Lung microvascular endothelial cell (primary cell): ENCODE measurements around the gene MPHOSPH6. TPM values are rescaled to one million over a fixed set of nuclear protein-coding genes. Genes with fewer than 3 reads are reported as not detected.
"Not testable (repeated sequence)": the region's sequence is repeated elsewhere in the genome, so short reads cannot be mapped to it uniquely, and the experiment has no call there.

ENCODE experiments used
- DNase-seq, 2 donors: peaks; one replicate each; pipeline versions ENCODE4 v3.0.0 to v3.0.0-alpha.2; 2010; ENCODE audit warnings: low read depth in 2 of 2
- total RNA-seq: library from RNA; depleted of rRNA; stranded (reverse); fragments of >200 nt; gene quantifications from 2 replicates; pipeline ENCODE4 v1.2.1, GENCODE V29; 2014

MPHOSPH6 gene, protein sequence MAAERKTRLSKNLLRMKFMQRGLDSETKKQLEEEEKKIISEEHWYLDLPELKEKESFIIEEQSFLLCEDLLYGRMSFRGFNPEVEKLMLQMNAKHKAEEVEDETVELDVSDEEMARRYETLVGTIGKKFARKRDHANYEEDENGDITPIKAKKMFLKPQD
- total RNA-seq, result 15.7 and 16.5 TPM in 2 replicates

DNA sequence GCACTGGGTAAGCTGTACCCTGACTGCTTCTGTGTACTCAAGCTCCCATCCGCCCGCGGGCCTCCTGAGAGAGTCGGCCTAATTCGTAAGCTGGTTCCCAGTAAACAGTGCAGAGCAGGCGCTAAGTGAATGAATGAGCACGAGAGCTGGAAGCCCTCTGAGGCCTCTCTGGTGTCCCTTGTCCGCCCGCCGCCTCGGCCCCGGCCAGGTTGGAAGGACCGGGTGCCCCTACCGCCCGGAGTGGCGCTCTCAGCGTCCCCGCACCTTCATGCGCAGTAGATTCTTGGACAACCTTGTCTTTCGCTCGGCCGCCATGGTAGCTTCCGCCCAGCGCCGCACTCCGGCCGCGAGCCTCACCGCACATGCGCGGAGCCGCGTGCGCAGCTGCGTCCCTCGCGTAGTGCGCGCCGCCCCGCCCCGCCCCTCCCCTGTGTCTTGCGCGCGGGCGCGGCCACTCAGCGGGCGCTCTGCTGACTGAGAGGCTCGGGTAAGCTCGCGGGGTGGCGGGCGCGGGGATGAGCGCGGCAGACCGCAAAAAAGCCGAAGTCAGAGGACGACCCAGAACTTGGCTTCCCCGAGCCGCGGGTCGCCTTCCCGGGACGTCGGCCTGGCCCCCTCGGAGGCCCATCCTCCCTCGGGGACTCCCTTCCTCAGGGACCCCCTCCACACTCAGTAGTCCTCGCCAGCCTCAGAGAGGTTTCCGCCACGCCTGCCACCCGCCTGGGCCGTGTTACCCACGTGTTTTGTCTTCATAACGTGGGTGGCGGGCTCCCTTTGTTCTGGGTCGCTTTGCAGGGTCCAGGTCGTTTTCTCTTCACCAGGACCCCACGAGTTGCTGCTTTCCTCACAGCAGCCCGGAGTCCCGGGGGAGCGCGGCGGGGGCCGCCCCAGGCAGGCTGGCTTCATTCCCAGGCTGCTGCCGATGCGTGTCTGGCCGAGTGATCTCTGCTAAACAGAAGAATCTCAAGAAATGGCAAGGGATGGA is at the start of gene MPHOSPH6:
MPHOSPH6 (minus strand) TSS at position 364 of the 985 bp plus-strand sequence; CDS start at position 315, 49 bp downstream.
- peak; percentile 95 to 96 for DNase-seq

DNA sequence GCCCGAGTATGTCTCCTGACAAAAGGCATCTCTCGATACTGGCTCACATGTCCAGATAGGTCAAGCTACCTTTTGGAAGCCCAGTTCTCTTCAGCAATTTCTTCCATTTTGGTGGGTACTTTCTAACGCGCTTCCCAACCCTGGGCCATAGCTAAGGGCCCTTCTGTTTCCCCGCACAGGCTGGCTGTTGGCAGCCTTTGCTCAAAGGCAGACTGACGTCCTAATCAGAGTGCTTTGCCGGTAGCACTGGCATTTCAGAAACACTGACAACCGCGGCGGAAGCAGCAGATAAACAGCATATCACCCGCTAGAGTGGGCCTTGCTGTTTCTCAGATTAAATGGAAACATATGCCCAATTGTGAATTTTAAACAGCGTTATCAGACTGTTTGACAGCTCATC is 49.3 kb upstream of the MPHOSPH6 start:
- no peak for DNase-seq

DNA sequence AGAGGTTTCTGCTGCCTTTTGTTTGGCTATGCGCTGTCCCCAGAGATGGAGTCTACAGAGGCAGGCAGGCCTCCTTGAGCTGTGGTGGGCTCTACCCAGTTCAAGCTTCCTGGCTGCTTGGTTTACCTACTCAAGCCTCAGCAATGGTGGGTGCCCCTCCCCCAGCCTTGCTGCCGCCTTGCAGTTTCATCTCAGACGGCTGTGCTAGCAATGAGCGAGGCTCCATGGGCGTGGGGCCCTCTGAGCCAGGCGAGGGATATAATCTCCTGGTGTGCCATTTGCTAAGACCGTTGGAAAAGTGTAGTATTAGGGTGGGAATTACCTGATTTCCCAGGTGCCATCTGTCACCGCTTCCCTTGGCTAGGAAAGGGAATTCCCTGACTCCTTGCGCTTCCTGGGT is 39.3 kb upstream of the MPHOSPH6 start:
- DNase-seq, result not testable (repeated sequence)

DNA sequence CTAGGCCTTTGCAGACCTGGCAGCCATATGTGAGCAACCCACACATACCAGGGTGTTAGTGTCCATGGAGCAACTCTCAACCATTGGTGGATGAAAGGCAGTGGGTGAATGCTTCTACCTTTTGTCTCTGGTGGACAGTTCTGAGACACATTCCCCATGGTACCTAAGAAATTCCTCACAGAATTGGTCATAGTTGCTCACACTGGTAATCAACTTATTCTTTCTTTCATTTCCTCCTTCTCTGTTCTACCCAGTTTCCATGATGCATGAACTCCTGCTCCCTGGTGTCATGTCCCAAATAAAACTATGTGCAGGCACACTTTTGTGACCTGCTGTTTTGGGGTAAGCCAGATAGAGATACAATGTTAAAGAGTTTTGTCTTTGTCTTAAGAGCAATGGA is 33.2 kb upstream of the MPHOSPH6 start:
- no peak for DNase-seq

DNA sequence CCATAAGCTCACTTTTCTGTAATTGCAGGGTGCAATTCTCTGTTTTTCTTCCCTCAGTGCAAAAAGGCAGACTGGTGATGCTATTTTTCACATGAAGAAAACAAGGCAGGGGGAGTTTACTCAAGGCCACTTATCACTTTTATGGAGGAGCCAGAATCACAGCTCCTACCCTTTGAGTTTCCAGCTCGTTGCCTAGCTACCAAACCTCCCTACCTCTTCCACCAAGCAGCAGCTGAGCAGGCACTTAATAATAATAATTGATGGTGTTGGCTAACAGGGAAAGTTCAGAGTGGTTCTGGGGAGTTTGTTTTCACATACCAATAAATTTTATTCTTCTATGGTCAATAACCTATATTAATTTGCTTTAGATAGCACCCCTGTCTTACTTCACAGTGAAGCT is 31.9 kb upstream of the MPHOSPH6 start:
- DNase-seq, result no peak

DNA sequence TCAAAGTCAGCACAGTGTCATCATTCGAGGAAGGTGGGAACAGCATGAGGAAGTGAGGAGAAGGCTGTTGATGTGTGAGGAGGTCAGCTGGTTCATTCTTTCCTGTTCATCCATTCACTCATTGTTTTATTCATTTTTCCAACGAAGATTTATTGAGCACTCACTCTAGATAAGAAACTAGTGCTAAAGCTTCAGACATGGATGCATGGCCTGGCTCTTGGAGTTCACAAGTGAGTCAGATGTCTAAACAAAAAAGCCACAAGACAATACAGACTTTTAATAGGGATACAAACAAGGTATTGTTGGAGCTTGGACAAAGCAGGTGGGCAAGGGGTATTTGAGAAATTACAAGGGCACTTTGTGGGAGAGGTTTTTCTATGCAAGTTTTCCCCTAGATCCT is 31.3 kb upstream of the MPHOSPH6 start:
- no peak for DNase-seq

DNA sequence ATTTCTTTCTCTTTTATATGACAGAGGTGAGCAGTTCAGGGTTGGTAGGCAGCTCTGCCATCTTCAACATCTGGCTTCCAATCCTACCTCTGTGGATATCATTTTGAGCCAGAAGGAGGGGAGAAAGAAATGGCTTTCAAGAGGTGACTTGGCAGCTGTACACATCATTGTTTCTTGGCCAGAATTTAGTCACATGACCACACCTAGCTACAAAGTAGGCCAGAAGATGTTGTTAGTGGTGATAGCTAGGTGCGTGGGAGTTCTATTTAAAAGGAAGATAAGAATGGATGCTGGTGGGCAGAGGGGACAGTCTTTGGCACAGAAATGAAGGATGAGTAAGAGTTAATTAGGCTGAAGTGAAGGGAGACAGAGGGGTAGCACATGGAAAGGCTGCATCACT is 29.2 kb upstream of the MPHOSPH6 start:
- no peak for DNase-seq

DNA sequence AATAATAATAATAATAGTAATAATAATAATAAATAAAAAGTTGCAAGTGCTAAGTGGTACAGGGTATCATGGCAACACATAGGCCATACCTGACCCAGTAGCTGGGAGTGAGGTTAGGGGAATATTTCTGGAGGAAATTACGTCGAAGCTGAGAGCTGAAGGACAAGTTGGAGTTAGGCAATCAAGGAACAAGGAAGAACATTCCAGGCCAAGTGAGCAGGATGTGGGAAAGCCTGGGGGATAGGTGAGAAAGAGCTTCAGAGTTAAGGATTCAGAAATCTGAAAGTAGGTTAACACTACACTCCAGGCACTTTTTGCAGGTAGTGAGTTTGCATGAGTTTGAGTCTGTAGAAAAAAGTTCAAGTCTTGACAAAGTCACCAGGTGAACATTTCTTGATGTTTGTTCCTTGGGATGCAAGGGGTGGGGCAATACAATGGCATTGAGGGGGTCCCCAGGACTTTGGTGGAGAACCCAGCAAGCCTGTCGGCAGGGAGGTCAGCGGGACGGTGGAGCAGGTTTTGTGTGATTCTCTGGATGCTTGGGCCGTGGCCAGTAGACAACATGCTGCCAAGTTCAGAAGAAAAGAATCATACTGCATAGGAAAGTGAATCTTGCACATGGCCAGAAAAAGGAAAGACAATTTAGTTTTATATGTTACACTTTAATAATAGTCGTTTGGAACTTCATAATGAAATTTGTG is 27.7 kb upstream of the MPHOSPH6 start:
- no peak for DNase-seq

DNA sequence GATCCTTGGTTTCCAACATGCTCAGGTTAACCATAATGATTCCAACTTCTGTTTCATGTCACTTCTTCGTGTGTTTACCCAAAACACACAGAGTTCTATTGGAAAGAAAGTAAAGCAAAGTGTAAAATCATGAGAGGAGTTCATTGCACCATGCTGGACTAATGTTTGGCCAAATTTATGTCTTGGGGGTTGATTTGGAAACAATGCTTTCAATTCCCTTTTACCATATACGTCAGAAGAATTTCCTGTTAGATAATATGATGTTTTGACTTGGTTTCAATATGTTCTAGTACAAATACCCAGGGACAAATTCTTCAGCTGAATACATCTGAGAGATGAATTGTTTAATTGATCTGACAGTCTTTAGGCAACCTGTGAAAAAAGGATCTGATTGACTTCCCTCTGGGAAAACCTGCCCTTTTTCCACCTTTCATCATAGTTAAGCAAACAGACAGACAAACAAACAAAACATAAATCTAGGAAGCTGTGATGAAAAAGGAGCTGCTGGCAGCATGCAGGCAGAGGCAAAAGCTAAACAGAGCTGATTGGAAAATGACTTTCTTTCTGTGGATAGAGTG is 26.0 kb upstream of the MPHOSPH6 start:
- peak; percentile 69 to 76 for DNase-seq

DNA sequence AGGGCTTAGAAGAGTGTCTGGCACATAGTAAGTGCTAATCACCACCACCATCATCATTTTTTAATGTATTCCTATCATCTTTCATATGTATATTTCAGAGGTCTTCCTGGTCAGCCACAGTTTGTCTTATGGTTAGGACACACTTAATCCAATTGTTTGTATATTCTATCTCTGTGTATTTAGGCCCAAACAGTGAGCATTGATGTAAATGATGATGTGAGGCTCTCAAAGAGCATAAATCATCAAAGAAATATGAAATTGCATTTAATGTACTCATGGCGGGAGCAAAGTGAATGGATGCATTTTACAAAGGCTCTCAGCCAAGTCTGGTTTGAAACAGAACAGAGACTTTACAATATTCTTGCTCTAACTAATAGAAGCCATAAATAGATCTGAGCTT is 24.1 kb upstream of the MPHOSPH6 start:
- no peak for DNase-seq

DNA sequence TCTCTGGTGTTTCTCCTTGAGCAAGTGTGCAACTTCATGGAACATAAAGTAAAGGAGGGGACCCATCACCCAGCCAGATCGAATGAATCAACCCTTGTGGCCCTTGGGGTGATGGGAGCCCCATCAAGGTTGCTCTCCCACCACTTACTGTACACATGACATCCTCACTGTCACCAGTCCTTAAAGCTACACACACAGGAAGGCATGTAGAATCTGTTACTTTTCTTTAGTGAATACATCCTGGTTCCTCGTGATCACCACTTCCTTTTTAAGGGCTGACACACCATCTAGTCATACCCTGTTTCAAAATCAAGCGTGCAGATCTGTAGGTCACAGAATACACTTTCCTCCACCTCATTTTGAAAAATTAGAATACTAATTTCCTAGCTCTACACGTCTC is 22.6 kb upstream of the MPHOSPH6 start:
- DNase-seq, result peak; percentile 88 to 96

DNA sequence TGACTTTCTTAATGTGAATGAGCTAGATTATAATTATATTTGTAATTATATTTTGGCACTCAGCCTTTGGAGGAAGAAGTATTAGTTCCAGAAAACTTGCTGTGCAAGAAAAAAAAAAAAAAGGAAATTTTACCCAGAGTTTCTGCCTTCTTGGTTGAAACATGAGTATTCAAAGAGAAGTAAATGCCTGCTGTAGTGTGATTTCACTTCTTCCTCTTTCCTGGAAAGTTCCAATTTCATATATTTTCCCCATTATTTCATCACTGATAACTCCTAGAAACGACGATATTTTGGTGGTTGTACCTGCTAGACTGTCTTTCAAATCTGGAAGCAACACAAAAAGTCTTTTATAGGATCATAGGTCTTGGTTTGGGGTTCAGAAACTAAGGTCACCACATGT is 20.4 kb upstream of the MPHOSPH6 start:
- DNase-seq, result no peak

DNA sequence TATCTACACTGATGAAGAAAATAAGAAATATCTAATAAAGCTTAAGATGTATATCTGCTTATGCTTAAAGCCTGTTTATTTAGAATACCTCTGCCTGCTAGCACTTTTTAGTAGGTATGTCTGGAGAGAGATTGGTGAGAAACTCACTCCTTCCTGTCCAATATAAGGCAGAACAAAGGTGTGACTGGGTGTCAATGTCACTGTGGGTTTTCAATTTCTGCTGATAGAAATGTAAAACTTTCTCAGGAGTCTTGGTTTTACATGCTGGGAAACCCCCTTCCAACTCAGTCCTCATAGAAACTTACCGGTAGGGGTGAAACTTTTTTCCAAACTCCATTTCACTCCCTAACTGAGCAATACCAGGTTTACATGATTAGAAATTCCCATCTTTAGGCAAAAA is 17.8 kb upstream of the MPHOSPH6 start:
- DNase-seq, result no peak

DNA sequence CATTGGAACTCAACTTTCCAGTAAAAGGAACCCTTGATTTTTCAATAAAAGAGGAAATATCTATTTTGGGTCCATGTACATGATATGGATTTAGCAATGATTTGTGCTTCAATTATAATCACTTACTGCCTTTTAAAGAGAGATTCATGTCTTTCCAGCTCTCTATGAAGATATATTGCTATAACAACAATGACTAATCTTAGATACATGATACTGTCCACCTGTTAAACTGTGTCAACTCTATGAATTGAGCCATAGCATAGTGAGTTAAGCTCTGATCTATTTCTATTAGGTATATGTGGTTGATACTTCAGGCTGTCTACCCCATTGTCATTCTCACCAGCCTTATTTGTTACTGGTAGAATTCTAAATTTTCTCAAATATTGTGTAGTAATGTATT is 15.0 kb upstream of the MPHOSPH6 start:
- no peak for DNase-seq

DNA sequence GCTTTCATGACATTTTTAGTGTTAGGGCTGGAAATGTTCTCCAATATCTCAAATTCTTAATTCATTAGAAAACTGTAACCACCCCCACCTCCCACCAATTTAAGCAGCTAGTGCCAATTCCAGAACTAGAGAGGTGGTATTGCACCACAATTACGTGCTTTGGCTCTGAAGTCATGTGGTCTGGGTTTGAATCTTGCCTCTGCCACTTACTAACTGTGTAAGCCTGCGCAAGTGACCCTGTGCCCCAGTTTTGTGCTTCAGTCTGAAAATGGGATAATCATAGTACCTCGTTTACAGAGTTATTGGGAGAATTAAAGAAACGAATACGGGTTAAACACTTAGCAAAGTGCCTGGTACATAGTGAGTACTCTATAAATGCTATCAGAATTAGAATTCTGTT is 14.2 kb upstream of the MPHOSPH6 start:
- no peak for DNase-seq

DNA sequence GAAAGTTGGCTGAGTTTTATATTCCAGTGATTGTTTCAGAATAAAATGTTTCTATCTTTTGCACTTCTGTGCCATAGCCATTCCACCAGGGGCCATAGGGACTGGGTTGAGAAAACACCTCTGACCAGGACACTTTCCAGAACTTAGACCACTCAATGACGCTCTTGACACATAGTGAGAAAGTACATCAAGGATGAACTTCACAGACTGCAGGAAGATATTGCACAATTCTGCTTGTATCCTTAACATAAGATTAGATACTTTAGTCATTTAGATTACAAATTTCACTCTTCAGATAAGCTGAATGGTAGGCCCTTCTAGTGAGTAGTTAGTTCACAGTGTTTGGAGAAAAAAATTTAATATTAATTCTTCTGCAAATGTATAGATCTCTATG is 13.0 kb upstream of the MPHOSPH6 start:
- no peak for DNase-seq

DNA sequence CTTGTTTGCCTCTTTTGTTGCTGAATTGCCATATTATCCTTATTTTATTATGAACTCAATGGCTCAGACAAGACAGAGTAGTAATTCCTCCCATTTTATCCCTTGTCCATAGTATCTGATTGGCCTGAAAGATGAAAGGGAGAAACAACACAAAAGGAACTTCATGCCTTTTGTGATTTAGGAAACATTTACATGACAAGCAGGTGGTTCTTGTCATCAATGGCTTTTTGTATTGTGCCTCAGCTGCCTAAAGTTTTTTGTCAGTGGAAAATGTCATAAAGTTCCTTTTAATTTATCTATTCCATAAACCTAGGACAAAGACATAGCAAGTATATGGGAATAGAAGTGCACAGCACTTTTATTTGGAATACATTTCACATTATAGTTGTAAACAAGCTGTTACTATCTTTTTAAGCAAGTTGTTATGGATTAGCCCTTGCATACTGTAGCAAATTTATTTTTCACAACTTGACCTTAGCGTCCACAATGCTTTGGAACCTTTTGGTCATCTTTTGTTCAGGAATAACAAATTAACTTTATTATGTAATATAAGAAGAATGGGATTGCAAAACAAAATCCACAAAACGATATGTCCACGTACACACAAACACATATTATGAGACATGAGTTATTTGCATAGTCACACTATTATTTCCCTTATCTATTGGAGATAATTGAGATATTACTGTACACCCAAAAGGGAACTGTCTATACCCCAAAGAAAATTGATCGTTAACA is 12.4 kb upstream of the MPHOSPH6 start:
- no peak for DNase-seq

DNA sequence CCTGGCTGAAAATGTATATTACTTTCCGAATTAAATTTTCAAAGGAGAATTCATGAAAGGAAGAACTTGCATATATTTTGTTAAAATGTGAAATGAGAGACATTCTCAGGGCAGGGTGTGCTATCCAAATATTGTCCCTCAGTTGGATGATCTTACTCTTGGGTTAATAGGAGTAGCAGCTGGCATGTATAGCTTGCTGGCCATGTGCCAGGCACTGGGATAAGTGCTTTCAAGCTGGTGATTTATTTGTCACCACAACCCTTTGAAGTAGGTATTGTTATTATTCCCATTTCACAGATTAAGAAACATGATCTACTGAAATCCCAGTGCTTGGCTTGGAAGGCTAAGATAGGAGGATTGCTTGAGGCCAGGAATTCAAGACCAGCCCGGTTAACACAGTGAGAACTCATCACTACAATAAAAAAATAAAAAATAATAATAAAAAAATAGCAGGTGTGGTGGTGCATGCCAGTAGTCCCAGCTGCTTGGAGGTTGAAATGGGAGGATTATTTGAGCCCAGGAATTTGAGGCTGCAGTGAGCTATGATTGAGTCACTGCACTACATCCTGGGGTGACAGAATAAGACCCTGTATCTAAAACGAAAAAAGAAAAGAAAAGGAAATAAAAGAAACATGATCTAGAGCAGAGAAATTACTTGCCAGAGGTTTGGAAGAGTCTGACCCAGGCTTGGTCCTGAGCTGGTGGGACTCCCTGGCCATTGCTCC is 11.6 kb upstream of the MPHOSPH6 start:
- DNase-seq, result no peak

DNA sequence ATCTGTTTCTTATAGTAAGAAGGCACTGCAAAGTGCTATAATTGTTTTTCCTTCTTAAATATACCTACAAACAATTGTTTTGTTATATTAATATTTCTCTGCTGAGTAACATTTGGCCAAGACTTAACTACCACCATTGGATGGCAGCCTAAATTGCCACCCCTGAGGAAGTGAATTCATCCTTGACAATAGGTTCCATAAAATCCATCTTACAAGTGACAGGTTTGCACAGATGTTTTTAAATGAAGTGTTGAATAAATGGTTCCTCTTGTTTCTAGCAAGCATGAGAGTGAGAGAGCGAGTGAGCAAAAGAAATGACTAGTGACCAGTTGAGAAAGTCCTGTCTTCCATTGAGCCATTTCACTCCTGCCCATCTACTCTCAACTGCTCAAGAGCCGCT is 8.3 kb upstream of the MPHOSPH6 start:
- peak in 1 of 2 donors; percentile 53 for DNase-seq

DNA sequence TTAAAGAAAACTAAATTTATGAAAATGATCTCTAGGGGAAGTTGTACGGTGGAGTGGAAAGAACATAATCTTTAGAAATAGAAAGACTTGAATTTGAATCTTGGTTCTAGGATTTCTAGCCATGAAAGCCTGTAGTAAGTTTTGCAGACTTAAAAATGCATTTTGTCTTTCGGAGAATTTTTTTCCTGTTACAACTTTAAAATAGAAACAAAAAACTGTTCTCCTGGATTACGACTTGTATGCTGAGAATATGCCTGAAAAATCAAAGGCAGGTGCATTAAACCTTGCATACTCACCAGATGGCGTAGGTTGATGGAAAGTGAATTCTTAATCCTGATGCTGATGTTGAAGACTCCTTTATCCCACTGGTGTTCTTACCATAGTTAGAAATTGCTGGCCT is 7.5 kb upstream of the MPHOSPH6 start:
- no peak for DNase-seq

DNA sequence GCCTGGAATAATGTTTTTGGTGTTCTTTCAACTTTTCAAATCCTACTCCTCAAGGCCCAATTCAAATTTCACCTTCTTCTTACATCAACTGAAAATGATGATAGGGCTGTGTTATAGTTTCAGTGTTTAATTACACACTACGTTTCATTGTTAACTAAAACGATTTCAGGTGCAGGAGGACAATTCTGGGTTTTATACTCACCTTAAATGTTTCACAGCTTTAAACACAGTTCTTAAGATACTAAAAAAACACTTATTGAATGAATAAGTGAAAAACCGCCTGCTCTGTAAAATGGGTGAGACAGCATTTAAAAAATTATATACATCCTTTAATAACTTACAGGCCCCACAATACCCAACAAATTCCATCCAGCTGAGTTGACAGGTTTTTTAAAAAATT is 6.2 kb upstream of the MPHOSPH6 start:
- no peak for DNase-seq
